Measurements from ENCODE around the gene ZNF45. TPM values are rescaled to one million over a fixed set of nuclear protein-coding genes. Genes with fewer than 3 reads are reported as not detected.

Gene ZNF45
- total RNA-seq, 1 experiment from 2014 or later, result 15.2 TPM

- RAD21 ChIA-PET (ENCODE audit: low non-redundant PET in 1 of 2, low total read pairs in 2 of 2, uncharacterized antibody in 2 of 2, unreplicated experiment in 2 of 2), result no interaction called here
- CTCF ChIA-PET, result no interaction called here
- DNase-seq (ENCODE audit: low read depth, low spot score), result no peak
- POLR2A ChIA-PET, result no interaction called here
- Histone ChIP-seq H3K4me1 (ENCODE audit: control insufficient read depth in 1 of 2, insufficient read depth in 2 of 2, low read length in 2 of 2) (no peaks in the 10 kb centered on the region), H3K4me3 (replicated peaks in 1 of 2; ENCODE audit: low read depth in 1 of 2, low read length in 2 of 2) (no peak overlapping the region), H3K36me3 (ENCODE audit: control insufficient read depth in 1 of 2, insufficient read depth in 2 of 2, low read length in 2 of 2) (peaks cover 33 to 48% of the 10 kb centered on the region in 2 experiments), H3K9me2 (ENCODE audit: insufficient read depth) (no peaks in the 10 kb centered on the region), H3K4me2 (ENCODE audit: low read length) (no peak overlapping the region), H3K27ac (ENCODE audit: low read depth, low read length) (no peak overlapping the region), H3K27me3 (ENCODE audit: insufficient read depth, low read length) (no peaks in the 10 kb centered on the region), H3K9me3 (ENCODE audit: control insufficient read depth in 1 of 2, insufficient read depth in 1 of 2, low read depth in 1 of 2, low read length in 2 of 2) (peaks cover 26 to 30% of the 10 kb centered on the region in 2 experiments; a peak in 2 of 4 replicates), H2AFZ (ENCODE audit: low read depth, low read length, poor library complexity, severe bottlenecking) (no peak overlapping the region), H4K20me1 (ENCODE audit: insufficient read depth) (no peaks in the 10 kb centered on the region), H3K9ac (ENCODE audit: low read length) (no peak overlapping the region), H3K79me2 (ENCODE audit: insufficient read depth, low read length) (no peaks in the 10 kb centered on the region)
- no TSS peak for BruUV-seq (replicated peaks)
- TF ChIP-seq YY1 (IDR thresholded peaks at IDR 0.05; ENCODE audit: extremely low read depth, insufficient replicate concordance, low read depth, low read length), result no peak
- TF ChIP-seq SIN3A (IDR thresholded peaks at IDR 0.05; ENCODE audit: low read depth), result no peak
- TF ChIP-seq ELF1 (IDR thresholded peaks at IDR 0.05; ENCODE audit: borderline replicate concordance, low read depth), result no peak
- TF ChIP-seq EZH2 (IDR thresholded peaks at IDR 0.05), result no peak
- no peak for TF ChIP-seq POLR2AphosphoS5 (IDR thresholded peaks at IDR 0.05; ENCODE audit: low read depth, low read length)
- TF ChIP-seq ZBTB33 (IDR thresholded peaks at IDR 0.05; ENCODE audit: extremely low read depth, insufficient replicate concordance, low read length), result no peak
- TF ChIP-seq POLR2A (IDR thresholded peaks at IDR 0.05; ENCODE audit: borderline replicate concordance, extremely low read depth, insufficient read depth, insufficient read length), result no peak
- TF ChIP-seq JUND (IDR thresholded peaks at IDR 0.05), result no peak
- no peak for TF ChIP-seq REST (IDR thresholded peaks at IDR 0.05; ENCODE audit: low read depth)
- no peak for TF ChIP-seq ATF3 (IDR thresholded peaks at IDR 0.05)
- TF ChIP-seq RAD21 (IDR thresholded peaks at IDR 0.05; ENCODE audit: low read depth), result no peak
- no peak for TF ChIP-seq FOSL1 (IDR thresholded peaks at IDR 0.05; ENCODE audit: low read depth)
- no peak for TF ChIP-seq ZFX (IDR thresholded peaks at IDR 0.05)
- intact Hi-C loops (cut with micrococcal nuclease), result no loop called here
- no peak for ATAC-seq
These were observed 21.7 kb downstream of the ZNF45 start for GRCh38 chr19:43913383-43913782.

Measured in HCT116 (cell line).